ENCODE data around the gene AFG1L.
"Not testable (repeated sequence)": the region's sequence is repeated elsewhere in the genome, so short reads cannot be mapped to it uniquely, and the experiment has no call there.

AFG1L gene

GRCh38 chr6:108441141-108441540 is 146.3 kb downstream of the AFG1L start:
- Histone ChIP-seq H3K36me3 (ENCODE audit: insufficient read depth, low read length) (no peaks in the 10 kb centered on the region), H3K27me3 (ENCODE audit: control insufficient read depth in 1 of 2, insufficient read depth in 2 of 2, low read length in 2 of 2) (no peaks in the 10 kb centered on the region), H3K9me3 (ENCODE audit: low read length) (no peaks in the 10 kb centered on the region), H3K27ac (ENCODE audit: low read depth, low read length) (no peak overlapping the region), H3K4me1 (ENCODE audit: insufficient read depth, low read length) (no peaks in the 10 kb centered on the region), H3K4me3 (ENCODE audit: low read depth in 1 of 2, low read length in 2 of 2) (no peak overlapping the region), H3K9ac (ENCODE audit: low read length) (no peak overlapping the region)

GRCh38 chr6:108442770-108443520 is 148.1 kb downstream of the AFG1L start:
- no peak overlapping the region for H3K9ac ChIP-seq (ENCODE audit: low read length)
- H3K4me3 ChIP-seq (ENCODE audit: low read depth in 1 of 2, low read length in 2 of 2): no peak overlapping the region
- no peak overlapping the region for H3K27ac ChIP-seq (ENCODE audit: low read depth, low read length)
- no peaks in the 10 kb centered on the region for H3K4me1 ChIP-seq (ENCODE audit: insufficient read depth, low read length)
- H3K36me3 ChIP-seq (ENCODE audit: insufficient read depth, low read length): no peaks in the 10 kb centered on the region
- no peaks in the 10 kb centered on the region for H3K27me3 ChIP-seq (ENCODE audit: control insufficient read depth in 1 of 2, insufficient read depth in 2 of 2, low read length in 2 of 2)
- no peaks in the 10 kb centered on the region for H3K9me3 ChIP-seq (ENCODE audit: low read length)

- H3K27ac ChIP-seq (ENCODE audit: low read depth, low read length): no peak overlapping the region
- H3K4me1 ChIP-seq (ENCODE audit: insufficient read depth, low read length): no peaks in the 10 kb centered on the region
- no peak overlapping the region for H3K9ac ChIP-seq (ENCODE audit: low read length)
- no peaks in the 10 kb centered on the region for H3K9me3 ChIP-seq (ENCODE audit: low read length)
- H3K36me3 ChIP-seq (ENCODE audit: insufficient read depth, low read length): no peaks in the 10 kb centered on the region
- H3K27me3 ChIP-seq (ENCODE audit: control insufficient read depth in 1 of 2, insufficient read depth in 2 of 2, low read length in 2 of 2): no peaks in the 10 kb centered on the region
- no peak overlapping the region for H3K4me3 ChIP-seq (ENCODE audit: low read depth in 1 of 2, low read length in 2 of 2)
Measured at GRCh38 chr6:108446629-108447150, 151.8 kb downstream of the AFG1L start.

DNA sequence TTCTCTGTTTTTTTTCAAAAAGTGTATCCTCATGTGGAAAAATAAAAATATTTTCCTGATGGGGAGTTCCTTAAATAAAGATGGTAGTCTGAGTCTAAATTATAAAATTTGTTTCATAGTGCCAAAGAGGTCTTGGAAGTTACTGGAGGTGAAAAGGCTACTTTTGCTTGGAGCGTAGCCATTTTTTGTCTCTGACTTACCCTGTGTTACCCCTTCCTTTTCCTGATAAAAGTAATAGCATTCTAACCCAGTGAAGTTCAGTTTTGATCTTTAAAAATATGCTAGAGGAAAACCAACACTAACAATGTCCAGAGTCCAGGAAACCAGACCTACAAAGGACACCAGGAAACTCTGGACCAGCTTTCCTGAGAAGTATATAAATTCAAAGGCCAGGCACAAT is 153.6 kb downstream of the AFG1L start:
- H3K36me3 ChIP-seq (ENCODE audit: insufficient read depth, low read length): no peaks in the 10 kb centered on the region
- H3K9me3 ChIP-seq (ENCODE audit: low read length): no peaks in the 10 kb centered on the region
- H3K4me1 ChIP-seq (ENCODE audit: insufficient read depth, low read length): peaks cover 8% of the 10 kb centered on the region
- H3K4me3 ChIP-seq (ENCODE audit: low read depth in 1 of 2, low read length in 2 of 2): no peak overlapping the region
- no peaks in the 10 kb centered on the region for H3K27me3 ChIP-seq (ENCODE audit: control insufficient read depth in 1 of 2, insufficient read depth in 2 of 2, low read length in 2 of 2)
- H3K9ac ChIP-seq (ENCODE audit: low read length): no peak overlapping the region
- H3K27ac ChIP-seq (ENCODE audit: low read depth, low read length): no peak overlapping the region

DNA sequence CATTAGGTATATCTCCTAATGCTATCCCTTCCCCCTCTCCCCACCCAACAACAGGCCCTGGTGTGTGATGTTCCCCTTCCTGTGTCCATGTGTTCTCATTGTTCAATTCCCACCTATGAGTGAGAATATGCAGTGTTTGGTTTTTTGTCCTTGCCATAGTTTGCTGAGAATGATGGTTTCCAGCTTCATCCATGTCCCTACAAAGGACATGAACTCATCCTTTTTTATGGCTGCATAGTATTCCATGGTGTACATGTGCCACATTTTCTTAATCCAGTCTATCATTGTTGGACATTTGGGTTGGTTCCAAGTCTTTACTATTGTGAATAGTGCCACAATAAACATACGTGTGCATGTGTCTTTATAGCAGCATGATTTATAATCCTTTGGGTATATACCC is 154.9 kb downstream of the AFG1L start:
- H3K27ac ChIP-seq (ENCODE audit: low read depth, low read length); H3K9me3 ChIP-seq (ENCODE audit: low read length); H3K36me3 ChIP-seq (ENCODE audit: insufficient read depth, low read length); H3K4me3 ChIP-seq (ENCODE audit: low read depth in 1 of 2, low read length in 2 of 2); H3K9ac ChIP-seq (ENCODE audit: low read length); H3K27me3 ChIP-seq (ENCODE audit: control insufficient read depth in 1 of 2, insufficient read depth in 2 of 2, low read length in 2 of 2); H3K4me1 ChIP-seq (ENCODE audit: insufficient read depth, low read length): not testable (repeated sequence)

DNA sequence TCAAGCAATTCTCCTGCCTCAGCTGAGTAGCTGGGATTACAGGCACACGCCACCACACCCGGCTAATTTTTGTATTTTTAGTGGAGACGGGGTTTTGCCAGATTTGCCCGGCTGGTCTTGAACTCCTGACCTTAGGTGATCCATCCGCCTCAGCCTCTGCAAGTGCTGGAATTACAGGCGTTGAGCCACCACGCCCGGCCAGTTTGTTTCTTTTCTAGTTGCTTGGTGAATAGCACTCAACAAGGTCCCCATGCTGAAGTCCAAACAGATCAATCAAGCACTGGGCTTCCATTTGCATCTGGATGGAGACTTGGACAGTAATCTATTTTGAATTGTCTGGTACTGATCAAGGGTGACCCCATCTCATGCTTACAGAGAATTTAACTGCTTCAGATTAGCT is 157.0 kb downstream of the AFG1L start:
- Histone ChIP-seq H3K27ac (ENCODE audit: low read depth, low read length) (no peak overlapping the region), H3K9ac (ENCODE audit: low read length) (no peak overlapping the region), H3K27me3 (ENCODE audit: control insufficient read depth in 1 of 2, insufficient read depth in 2 of 2, low read length in 2 of 2) (no peaks in the 10 kb centered on the region), H3K4me1 (ENCODE audit: insufficient read depth, low read length) (peaks cover 8% of the 10 kb centered on the region), H3K9me3 (ENCODE audit: low read length) (no peaks in the 10 kb centered on the region), H3K4me3 (ENCODE audit: low read depth in 1 of 2, low read length in 2 of 2) (no peak overlapping the region), H3K36me3 (ENCODE audit: insufficient read depth, low read length) (no peaks in the 10 kb centered on the region)

GRCh38 chr6:108452711-108453195 is 157.9 kb downstream of the AFG1L start:
- Histone ChIP-seq H3K27me3 (ENCODE audit: control insufficient read depth in 1 of 2, insufficient read depth in 2 of 2, low read length in 2 of 2) (no peaks in the 10 kb centered on the region), H3K27ac (ENCODE audit: low read depth, low read length) (no peak overlapping the region), H3K9ac (ENCODE audit: low read length) (no peak overlapping the region), H3K4me1 (ENCODE audit: insufficient read depth, low read length) (peaks cover 8% of the 10 kb centered on the region), H3K4me3 (ENCODE audit: low read depth in 1 of 2, low read length in 2 of 2) (no peak overlapping the region), H3K9me3 (ENCODE audit: low read length) (no peaks in the 10 kb centered on the region), H3K36me3 (ENCODE audit: insufficient read depth, low read length) (no peaks in the 10 kb centered on the region)

DNA sequence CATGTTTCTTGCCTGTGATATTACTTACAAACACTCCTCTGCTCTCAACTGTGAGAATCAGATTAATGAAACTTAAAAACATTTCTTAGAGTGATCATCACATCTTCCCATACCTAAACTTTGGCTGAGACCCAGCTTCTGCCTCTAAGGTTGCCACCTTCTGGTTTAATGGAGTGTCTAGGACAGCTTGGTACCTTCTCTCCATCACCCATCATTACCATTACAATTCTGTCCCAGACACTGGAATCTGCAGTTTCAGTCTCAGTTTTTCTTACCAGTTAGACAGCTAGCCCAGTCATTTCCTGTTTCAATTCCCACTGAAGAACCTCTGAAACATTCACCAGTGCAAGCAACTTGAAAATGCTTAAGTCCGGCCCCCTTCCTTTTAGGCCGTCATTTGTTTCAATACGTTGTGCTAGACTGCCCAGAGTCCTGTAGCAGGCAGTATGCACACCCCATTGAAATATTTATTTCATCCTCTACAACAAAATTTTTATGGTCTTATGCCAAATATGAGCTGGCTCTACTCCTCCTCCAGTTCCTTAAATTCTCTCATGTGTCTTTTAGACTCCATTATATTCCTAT is 158.8 kb downstream of the AFG1L start:
- H3K36me3 ChIP-seq (ENCODE audit: insufficient read depth, low read length): no peaks in the 10 kb centered on the region
- H3K9me3 ChIP-seq (ENCODE audit: low read length): no peaks in the 10 kb centered on the region
- H3K27ac ChIP-seq (ENCODE audit: low read depth, low read length): no peak overlapping the region

GRCh38 chr6:108454356-108454755 is 159.5 kb downstream of the AFG1L start:
- Histone ChIP-seq H3K36me3 (ENCODE audit: insufficient read depth, low read length) (no peaks in the 10 kb centered on the region), H3K27ac (ENCODE audit: low read depth, low read length) (no peak overlapping the region), H3K9me3 (ENCODE audit: low read length) (no peaks in the 10 kb centered on the region), H3K4me1 (ENCODE audit: insufficient read depth, low read length) (peaks cover 8% of the 10 kb centered on the region), H3K4me3 (ENCODE audit: low read depth in 1 of 2, low read length in 2 of 2) (no peak overlapping the region), H3K27me3 (ENCODE audit: control insufficient read depth in 1 of 2, insufficient read depth in 2 of 2, low read length in 2 of 2) (no peaks in the 10 kb centered on the region), H3K9ac (ENCODE audit: low read length) (no peak overlapping the region)

More for the DNA sequence above, 158.8 kb downstream of the AFG1L start:
- H3K4me3 ChIP-seq (ENCODE audit: low read depth in 1 of 2, low read length in 2 of 2): no peak overlapping the region
- H3K9ac ChIP-seq (ENCODE audit: low read length): no peak overlapping the region
- H3K4me1 ChIP-seq (ENCODE audit: insufficient read depth, low read length): peaks cover 8% of the 10 kb centered on the region
- no peaks in the 10 kb centered on the region for H3K27me3 ChIP-seq (ENCODE audit: control insufficient read depth in 1 of 2, insufficient read depth in 2 of 2, low read length in 2 of 2)

DNA sequence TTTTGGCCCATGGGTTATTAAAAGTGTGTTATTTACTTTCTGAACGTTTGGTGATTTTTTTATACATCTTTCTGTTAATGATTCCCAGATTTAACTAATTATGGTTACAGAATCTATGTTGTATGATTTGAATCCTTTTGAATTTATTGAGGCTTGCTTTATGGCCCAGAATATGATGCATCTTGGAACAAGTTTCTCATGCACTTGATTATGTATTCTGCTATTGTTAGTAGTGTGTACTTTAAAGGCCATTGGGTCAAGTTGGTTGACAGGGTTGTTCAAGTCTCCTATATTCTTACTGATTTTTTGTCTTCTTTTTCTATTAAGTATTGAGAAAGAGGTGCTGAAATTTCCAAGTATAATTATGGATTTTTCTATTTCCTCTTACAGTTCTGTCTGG is 160.8 kb downstream of the AFG1L start:
- Histone ChIP-seq H3K4me3 (ENCODE audit: low read depth in 1 of 2, low read length in 2 of 2) (no peak overlapping the region), H3K27me3 (ENCODE audit: control insufficient read depth in 1 of 2, insufficient read depth in 2 of 2, low read length in 2 of 2) (no peaks in the 10 kb centered on the region), H3K27ac (ENCODE audit: low read depth, low read length) (no peak overlapping the region), H3K9me3 (ENCODE audit: low read length) (no peaks in the 10 kb centered on the region), H3K36me3 (ENCODE audit: insufficient read depth, low read length) (no peaks in the 10 kb centered on the region), H3K9ac (ENCODE audit: low read length) (no peak overlapping the region), H3K4me1 (ENCODE audit: insufficient read depth, low read length) (peaks cover 8% of the 10 kb centered on the region)

- H3K36me3 ChIP-seq (ENCODE audit: insufficient read depth, low read length): no peaks in the 10 kb centered on the region
- no peak overlapping the region for H3K27ac ChIP-seq (ENCODE audit: low read depth, low read length)
- H3K27me3 ChIP-seq (ENCODE audit: control insufficient read depth in 1 of 2, insufficient read depth in 2 of 2, low read length in 2 of 2): no peaks in the 10 kb centered on the region
- H3K9me3 ChIP-seq (ENCODE audit: low read length): no peaks in the 10 kb centered on the region
- H3K4me1 ChIP-seq (ENCODE audit: insufficient read depth, low read length): no peaks in the 10 kb centered on the region
- no peak overlapping the region for H3K4me3 ChIP-seq (ENCODE audit: low read depth in 1 of 2, low read length in 2 of 2)
- no peak overlapping the region for H3K9ac ChIP-seq (ENCODE audit: low read length)
Measured at GRCh38 chr6:108463784-108464183, 168.9 kb downstream of the AFG1L start.

Measured in muscle layer of colon (tissue), 2 donors.